Glutamatergic neuron (in vitro differentiated cells): ENCODE data around the gene STYX. TPM values are rescaled to one million over a fixed set of nuclear protein-coding genes. Genes with fewer than 3 reads are reported as not detected.
A peak's percentile ranks its signal among the peaks of the same experiment; 100 is the strongest.

ENCODE experiments used
- DNase-seq: peaks from one replicate; pipeline ENCODE4 v3.0.0; 2022
- H3K27ac Mint-ChIP-seq: one replicate; pipeline ENCODE4 v1.8.0; 2020; ENCODE audit warnings: mild to moderate bottlenecking, mixed read lengths, inconsistent platforms; ENCODE audit not compliant: unreplicated experiment
- H3K27me3 Mint-ChIP-seq: one replicate; pipeline ENCODE4 v1.8.0; 2020; ENCODE audit warnings: mild to moderate bottlenecking, moderate library complexity, mixed read lengths, inconsistent platforms; ENCODE audit not compliant: unreplicated experiment
- H3K36me3 Mint-ChIP-seq: one replicate; pipeline ENCODE4 v1.8.0; 2020; ENCODE audit warnings: mild to moderate bottlenecking, mixed read lengths, inconsistent platforms; ENCODE audit not compliant: unreplicated experiment
- H3K4me1 Mint-ChIP-seq: one replicate; pipeline ENCODE4 v1.8.0; 2020; ENCODE audit warnings: mild to moderate bottlenecking, low read depth, mixed read lengths, inconsistent platforms; ENCODE audit not compliant: unreplicated experiment
- H3K4me3 Mint-ChIP-seq: one replicate; pipeline ENCODE4 v1.8.0; 2020; ENCODE audit warnings: mild to moderate bottlenecking, mixed read lengths, inconsistent platforms; ENCODE audit not compliant: unreplicated experiment
- H3K9me3 Mint-ChIP-seq: one replicate; pipeline ENCODE4 v1.8.0; 2020; ENCODE audit warnings: mild to moderate bottlenecking, moderate library complexity, mixed read lengths, inconsistent platforms; ENCODE audit not compliant: unreplicated experiment
- CTCF ChIP-seq: fragments of 200-600 bp; sonication (generic); IDR thresholded peaks from one replicate; pipeline ENCODE4 v1.5.0; 2021; ENCODE audit not compliant: partially characterized antibody, unreplicated experiment
- total RNA-seq: library from RNA; stranded (reverse); fragmentation: NEBNext Ultra II Directional; extraction: Animal tissue kit (Norgen Biotek cat#: 25700); gene quantifications from one replicate; pipeline ENCODE4 v1.2.1, GENCODE V29; 2021; ENCODE audit not compliant: unreplicated experiment

STYX gene
- total RNA-seq, 1 donor from 2014 or later = 5.5 TPM

- Mint-ChIP-seq H3K9me3 (peaks cover 12% of the 10 kb centered on the region), H3K27ac (peak within 1 kb of the TSS; percentile 88), H3K36me3 (no peaks in the 10 kb centered on the region), H3K27me3 (no peaks in the 10 kb centered on the region), H3K4me1 (peaks cover 7% of the 10 kb centered on the region), H3K4me3 (peak within 1 kb of the TSS; percentile 96)
- peak; percentile 83 for DNase-seq
- no peak for TF ChIP-seq CTCF
Observed at GRCh38 chr14:52791223-52792096, 61.5 kb downstream of the STYX start, which contains the start of gene GNPNAT1. TSS of gene GNPNAT1 (minus strand) at chr14:52791607. CDS start at chr14:52784650, 6,957 bp downstream.

- Mint-ChIP-seq H3K27ac (peak overlapping the region; percentile 88), H3K4me1 (peaks cover 7% of the 10 kb centered on the region), H3K4me3 (peak overlapping the region; percentile 83), H3K9me3 (peaks cover 12% of the 10 kb centered on the region), H3K36me3 (no peaks in the 10 kb centered on the region), H3K27me3 (no peaks in the 10 kb centered on the region)
- no peak for TF ChIP-seq CTCF
- no peak for DNase-seq
Observed at GRCh38 chr14:52792097-52792415, 62.1 kb downstream of the STYX start.

- Mint-ChIP-seq H3K4me1 (peaks cover 7% of the 10 kb centered on the region), H3K4me3 (no peak overlapping the region), H3K9me3 (peaks cover 12% of the 10 kb centered on the region), H3K27me3 (no peaks in the 10 kb centered on the region), H3K36me3 (no peaks in the 10 kb centered on the region), H3K27ac (no peak overlapping the region)
- no peak for TF ChIP-seq CTCF
- DNase-seq = no peak
Observed at GRCh38 chr14:52793061-52793460, 63.1 kb downstream of the STYX start.

GRCh38 chr14:52797653-52798052 is 67.7 kb downstream of the STYX start:
- Mint-ChIP-seq H3K36me3 (no peaks in the 10 kb centered on the region), H3K4me3 (no peak overlapping the region), H3K27me3 (no peaks in the 10 kb centered on the region), H3K4me1 (no peaks in the 10 kb centered on the region), H3K9me3 (peaks cover 4% of the 10 kb centered on the region), H3K27ac (no peak overlapping the region)
- TF ChIP-seq CTCF = no peak
- DNase-seq = no peak

GRCh38 chr14:52798826-52799225 is 68.9 kb downstream of the STYX start:
- H3K36me3 Mint-ChIP-seq = no peaks in the 10 kb centered on the region
- peaks cover 4% of the 10 kb centered on the region for H3K9me3 Mint-ChIP-seq
- no peak overlapping the region for H3K4me3 Mint-ChIP-seq
- DNase-seq = no peak
- H3K4me1 Mint-ChIP-seq = no peaks in the 10 kb centered on the region
- no peak for TF ChIP-seq CTCF
- no peak overlapping the region for H3K27ac Mint-ChIP-seq
- no peaks in the 10 kb centered on the region for H3K27me3 Mint-ChIP-seq
